Measurements from ENCODE around the gene CCDC92.

Gene CCDC92

DNA sequence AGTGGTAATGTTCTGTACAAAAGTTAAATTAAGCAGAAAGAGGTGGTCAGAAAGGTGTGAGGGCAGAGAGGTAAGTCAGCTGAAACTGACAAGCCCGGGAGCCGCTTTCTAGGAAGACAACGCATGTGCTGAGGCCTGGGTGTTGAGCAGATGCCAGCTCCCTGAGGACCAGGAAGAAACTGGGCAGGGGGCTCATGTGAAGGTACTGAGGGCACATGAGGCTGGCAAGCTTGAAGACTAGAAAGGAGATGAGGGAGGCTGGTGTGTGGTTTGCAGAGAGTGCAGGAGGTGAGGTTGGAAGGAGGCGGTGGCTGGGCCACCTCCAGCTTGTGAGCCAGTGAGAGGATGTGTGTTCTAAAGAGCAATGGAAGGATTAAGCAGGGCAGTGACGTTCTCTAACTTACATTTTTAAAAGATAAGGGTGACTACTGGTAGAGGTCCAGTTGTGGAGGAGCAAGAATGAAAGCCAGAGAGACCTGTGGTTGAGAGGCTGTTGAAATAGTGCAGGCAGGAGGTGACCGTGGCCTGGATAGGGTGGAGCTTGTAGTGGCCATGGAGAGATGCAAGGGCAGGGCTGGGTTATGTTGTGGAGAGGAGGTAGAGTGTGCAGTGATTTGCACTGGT, 29.5 kb upstream of the CCDC92 start:
- no peak for FAIRE-seq

GRCh38 chr12:124001343-124001742, 28.7 kb upstream of the CCDC92 start:
- FAIRE-seq: no peak

- FAIRE-seq: no peak
Observed at GRCh38 chr12:124000111-124000510, 27.5 kb upstream of the CCDC92 start.

GRCh38 chr12:123998991-123999359, 26.3 kb upstream of the CCDC92 start:
- no peak for FAIRE-seq

GRCh38 chr12:123998344-123998990, 25.8 kb upstream of the CCDC92 start:
- no peak for FAIRE-seq

GRCh38 chr12:123997908-123998307, 25.3 kb upstream of the CCDC92 start:
- FAIRE-seq: no peak

DNA sequence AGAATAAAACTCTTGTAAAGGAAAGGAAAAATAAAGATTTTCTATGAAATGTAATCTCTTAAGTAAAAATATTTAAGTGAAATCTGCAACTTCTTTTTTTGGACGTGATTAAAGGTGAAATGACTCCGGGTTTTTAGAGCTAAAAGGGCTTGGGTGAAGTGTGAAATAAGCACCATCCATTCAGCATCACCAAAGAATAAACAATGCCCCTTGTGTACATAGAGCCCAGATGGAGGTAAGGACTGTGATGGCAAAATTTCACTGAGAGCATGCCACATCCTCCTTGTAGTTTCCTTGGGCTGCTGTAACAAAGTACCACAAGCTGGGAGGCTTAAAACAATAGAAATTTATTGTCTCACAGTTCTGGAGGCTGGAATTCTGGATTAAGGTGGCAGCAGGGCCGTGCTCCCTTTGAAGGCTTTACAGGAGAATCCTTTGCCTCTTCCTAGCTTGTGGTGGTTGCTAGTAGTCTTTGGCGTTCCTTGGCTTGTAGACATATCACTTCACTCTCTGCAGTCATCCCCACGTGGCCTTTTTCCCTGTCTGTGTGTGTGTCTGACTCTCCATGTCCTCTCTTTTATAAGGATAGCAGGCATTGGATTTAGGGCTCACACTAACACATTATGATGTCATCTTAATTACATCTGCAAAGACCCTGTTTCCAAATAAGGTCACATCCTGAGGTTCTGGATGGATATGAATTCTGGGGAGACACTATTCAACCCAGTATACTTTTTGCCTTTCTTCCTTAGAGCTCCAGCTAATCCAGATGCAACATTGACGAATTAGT, 24.6 kb upstream of the CCDC92 start:
- FAIRE-seq: no peak

DNA sequence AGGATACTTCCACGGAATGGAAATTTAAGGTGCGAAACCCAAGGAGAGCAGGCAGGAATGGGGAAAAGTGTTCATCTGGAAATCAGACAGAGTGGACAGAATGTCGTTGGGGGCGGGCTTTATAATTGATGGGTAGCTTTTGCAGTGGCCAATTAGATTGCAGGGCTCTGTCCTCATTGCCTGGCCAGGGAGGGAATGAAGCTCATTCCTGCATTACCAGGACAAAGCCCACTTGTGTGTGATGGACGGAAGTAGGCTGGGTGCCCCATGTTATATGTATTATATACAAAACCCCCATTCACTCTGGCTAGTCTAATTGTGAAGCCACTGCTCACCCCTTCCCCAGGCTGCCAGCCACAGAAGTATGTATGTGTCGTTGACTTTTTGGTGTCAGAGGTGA, 23.9 kb upstream of the CCDC92 start:
- no peak for FAIRE-seq

DNA sequence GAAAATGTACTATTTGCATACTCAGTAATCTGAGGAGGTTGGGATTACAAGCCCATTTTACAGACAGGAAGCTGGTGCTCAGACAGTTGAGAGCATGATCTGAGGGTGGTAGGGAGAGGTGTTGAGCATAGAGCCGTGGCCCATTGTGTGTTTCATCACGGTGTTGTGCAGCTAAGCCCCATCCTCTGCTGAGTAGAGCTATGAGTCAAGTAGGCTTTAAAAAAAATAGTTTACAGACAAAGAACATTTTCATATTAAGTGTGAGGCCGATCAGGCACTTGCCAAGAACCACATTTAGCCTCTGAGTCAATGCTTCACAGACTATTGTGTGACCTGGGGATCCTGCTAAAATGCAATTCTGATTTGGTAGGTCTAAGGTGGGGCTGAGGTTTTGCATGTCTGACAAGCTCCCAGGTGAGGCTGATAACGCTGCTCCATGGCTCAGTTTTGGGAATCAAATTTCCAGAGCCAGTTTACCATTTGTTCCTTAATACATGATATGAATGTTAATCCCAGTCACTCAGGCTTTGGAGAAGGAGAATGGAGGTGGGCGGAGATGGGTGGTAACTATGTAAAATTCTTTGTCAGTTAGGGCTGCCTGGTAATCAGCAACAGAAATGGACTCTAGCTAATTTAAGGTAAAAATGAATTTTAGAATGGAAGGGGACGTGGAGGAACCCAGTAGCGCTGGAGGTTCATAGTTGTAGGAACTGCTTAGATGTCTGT, 22.6 kb upstream of the CCDC92 start:
- FAIRE-seq: no peak

- FAIRE-seq: no peak
Observed at GRCh38 chr12:123992118-123992825, 19.6 kb upstream of the CCDC92 start.

DNA sequence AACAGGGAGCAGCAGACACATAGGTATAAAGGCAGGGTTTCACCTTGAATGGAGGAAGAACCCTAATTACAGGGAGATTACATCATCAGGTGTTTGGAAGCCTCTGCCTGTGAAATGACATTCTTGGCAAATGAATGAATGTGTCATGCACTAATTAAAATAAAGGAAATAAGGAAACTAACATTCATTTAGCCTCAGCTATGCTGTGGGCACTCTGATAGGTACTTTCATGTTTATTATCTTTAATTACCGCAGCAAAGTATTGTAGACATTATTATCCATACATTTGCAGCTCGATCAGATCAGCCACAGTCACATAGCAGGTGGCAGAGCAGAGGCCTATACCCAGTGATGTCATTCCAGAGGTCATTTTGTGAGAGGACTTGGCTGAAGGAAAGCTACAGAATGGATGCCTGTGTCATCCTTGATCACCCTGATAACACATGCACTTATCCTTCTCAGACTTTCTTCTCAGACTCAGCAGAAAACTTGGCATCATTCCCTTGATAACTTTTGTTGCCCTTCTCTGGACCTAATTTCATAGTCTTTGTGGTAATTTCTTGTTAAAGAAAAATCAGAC, 18.8 kb upstream of the CCDC92 start:
- no peak for FAIRE-seq

GRCh38 chr12:123990511-123990910, 17.9 kb upstream of the CCDC92 start:
- FAIRE-seq: no peak

DNA sequence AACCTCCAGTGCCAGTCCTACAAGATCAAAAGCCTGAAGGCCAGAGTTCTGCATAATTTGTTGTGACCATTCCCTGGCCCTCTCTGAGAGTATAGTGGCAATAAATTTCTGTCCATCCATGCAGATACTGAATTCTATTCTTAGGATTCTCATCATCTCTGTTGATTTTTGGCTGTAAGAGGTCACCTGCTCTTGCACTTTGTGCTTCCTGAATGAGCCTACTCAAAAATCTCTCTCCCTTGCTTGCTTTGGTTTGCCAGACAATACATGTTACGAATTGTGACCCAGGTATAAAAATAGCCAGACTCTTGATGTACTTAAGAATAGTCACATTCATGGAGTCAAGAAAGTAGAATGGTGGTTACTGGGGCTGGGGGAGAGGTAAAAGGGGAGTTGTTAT, 17.1 kb upstream of the CCDC92 start:
- no peak for FAIRE-seq

DNA sequence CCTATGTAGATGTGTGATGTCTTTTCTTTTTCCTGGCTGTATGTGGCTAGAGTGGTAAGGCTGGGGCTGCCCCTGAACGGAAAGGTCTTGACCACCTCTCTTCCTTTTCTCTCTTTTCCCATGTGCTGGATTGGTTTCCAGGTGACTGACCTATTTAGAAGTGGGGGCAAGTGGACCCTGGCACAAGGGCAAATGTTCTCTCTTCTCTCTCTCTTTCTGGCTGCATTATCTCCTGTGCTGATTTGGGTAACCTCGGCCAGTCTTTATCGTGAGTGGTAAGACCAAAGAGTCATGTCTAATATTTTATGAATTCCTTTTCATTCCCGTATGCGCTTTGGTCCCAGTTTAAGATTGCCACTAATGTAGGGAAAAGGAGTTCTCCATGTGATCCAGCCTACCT, 16.5 kb upstream of the CCDC92 start:
- FAIRE-seq: no peak

DNA sequence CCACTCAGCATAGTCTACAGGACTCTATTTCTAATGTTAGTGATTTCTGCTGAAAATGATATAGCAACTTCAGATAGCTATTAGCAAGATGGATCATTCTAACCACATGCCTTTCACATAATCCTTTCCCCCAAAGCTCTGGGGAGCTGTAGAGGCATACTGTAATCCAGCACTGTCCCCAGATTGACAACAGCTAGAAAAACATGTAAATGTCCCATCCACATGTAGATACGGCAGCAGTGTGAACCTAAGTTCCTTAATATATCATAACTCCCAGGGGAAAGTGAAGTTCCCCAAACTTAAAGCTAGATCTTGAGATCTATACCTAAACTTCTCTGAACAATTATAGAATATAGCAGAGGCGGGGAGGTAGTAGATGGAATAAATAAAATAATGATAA, 14.4 kb upstream of the CCDC92 start:
- FAIRE-seq: no peak

- FAIRE-seq: no peak
Observed at GRCh38 chr12:123986374-123986965, 13.8 kb upstream of the CCDC92 start.

DNA sequence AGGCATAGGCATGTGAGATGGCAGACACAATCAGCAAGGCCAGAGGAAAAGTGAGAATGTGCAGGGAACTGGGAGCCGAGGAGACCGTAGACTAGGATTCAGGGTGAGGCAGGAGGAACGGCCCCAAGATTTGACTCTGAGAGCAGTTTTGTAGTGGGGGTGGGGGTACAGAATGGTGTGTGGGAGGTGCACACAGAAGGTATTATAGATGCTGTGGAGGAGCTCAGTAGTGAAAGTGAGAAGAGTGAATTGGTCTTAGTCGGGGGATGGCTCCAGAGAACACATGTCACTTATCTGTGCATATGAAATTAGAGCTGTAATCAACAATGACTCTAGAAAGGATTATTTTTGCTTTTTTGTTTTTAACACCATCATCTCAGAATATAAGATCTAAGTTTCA, 12.3 kb upstream of the CCDC92 start:
- no peak for FAIRE-seq

GRCh38 chr12:123983822-123984485, 11.3 kb upstream of the CCDC92 start:
- no peak for FAIRE-seq

DNA sequence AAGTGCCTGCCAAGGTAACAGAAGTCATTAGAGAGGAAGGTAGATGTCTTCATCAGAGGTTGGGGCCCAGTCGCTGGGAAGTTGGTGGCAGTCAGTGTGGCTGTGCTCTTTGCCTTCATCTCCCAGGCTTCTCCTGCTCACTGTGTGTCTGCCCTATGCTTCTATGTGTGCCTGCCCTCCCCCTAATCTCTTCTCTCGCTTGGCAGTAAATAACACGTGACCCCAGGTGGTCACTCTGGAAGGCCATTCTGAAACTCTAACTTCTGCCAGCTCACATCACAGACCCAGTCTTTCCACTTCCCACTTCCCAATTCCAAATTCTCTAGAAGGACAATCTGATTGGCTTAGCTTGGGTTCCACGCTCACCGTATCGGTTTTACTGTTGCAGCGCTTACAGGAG, 9.6 kb upstream of the CCDC92 start:
- no peak for FAIRE-seq

DNA sequence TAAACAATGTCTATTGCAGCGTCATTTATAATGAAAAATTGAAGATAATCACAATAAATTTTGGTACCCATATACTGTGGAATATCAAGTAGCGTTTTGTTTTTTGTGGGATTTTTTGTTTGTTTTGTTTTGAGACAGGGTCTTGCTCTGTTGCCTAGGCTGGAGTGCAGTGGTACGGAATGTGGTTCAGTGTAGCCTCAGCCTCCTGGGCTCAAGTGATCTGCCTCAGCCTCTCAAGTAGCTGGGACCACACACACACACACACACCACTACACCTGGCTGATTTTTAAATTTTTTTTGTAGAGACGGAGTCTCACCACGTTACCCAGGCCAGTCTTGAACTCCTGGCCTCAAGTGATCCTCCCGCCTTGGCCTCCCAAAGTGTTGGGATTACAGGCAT, 6.9 kb upstream of the CCDC92 start:
- no peak for FAIRE-seq

- no peak for FAIRE-seq
Observed at GRCh38 chr12:123976227-123976826, 3.7 kb upstream of the CCDC92 start.
